Endothelial cell of umbilical vein (primary cell): Measurements from ENCODE around the gene FBXW4. TPM values are rescaled to one million over a fixed set of nuclear protein-coding genes. Genes with fewer than 3 reads are reported as not detected.

Source experiments
- BruUV-seq: library from RNA; stranded (reverse); fragments of 400-500 nt; replicated peaks from 2 replicates; lab custom pipeline; 2021; lab: Mats Ljungman, UMichigan
- CTCF ChIA-PET: fragments of 300-600, 350-600 bp; sonication (Branson Sonifier 250); formaldehyde crosslinking; loops from one replicate; lab custom pipeline; 2021; ENCODE audit warnings: antibody characterized with exemption, inconsistent platforms; lab: Charles Lee
- POLR2A ChIA-PET: fragments of 300-600, 350-600 bp; sonication (Branson Sonifier 250); formaldehyde crosslinking; loops from one replicate; lab custom pipeline; 2021; ENCODE audit warnings: antibody characterized with exemption, inconsistent platforms; lab: Charles Lee
- DNase-seq: peaks from one replicate; pipeline ENCODE4 v3.0.0-alpha.2; 2011; ENCODE audit warnings: low read depth, low spot score
- FAIRE-seq: peaks from 2 replicates; lab custom pipeline; 2011; peaks lifted over from hg19 to GRCh38; lab: Jason Lieb, UNC
- H2AFZ ChIP-seq: 2 replicates; pipeline ENCODE4 v1.6.0; 2012; ENCODE audit warnings: low read depth, low read length, control low read depth, inconsistent platforms
- H3K27ac ChIP-seq: 2 replicates; pipeline ENCODE4 v1.5.1; 2011; ENCODE audit warnings: low read depth, mild to moderate bottlenecking, control low read depth, low read length, moderate library complexity; ENCODE audit not compliant: insufficient read depth
- H3K27me3 ChIP-seq, 2 experiments: 2 replicates each; pipeline versions ENCODE4 v1.6.0 to v1.6.1; 2011; ENCODE audit warnings: low read length in 2 of 2, mixed read lengths in 1 of 2; ENCODE audit not compliant: control insufficient read depth in 2 of 2, insufficient read depth in 2 of 2
- H3K36me3 ChIP-seq, 2 experiments: 2 replicates in 1 of 2; 3 replicates in 1 of 2; pipeline ENCODE4 v1.5.1; 2011; ENCODE audit warnings: low read length in 2 of 2, mild to moderate bottlenecking in 1 of 2, moderate library complexity in 1 of 2; ENCODE audit not compliant: control insufficient read depth in 2 of 2, insufficient read depth in 2 of 2; ENCODE audit errors: extremely low read depth in 1 of 2
- H3K4me1 ChIP-seq: 3 replicates; pipeline ENCODE4 v1.5.1; 2011; ENCODE audit warnings: mild to moderate bottlenecking, low read length; ENCODE audit not compliant: control insufficient read depth, insufficient read depth; ENCODE audit errors: extremely low read depth
- H3K4me2 ChIP-seq: 2 replicates; pipeline ENCODE4 v1.6.1; 2011; ENCODE audit warnings: low read length, control low read depth, mixed read lengths; ENCODE audit not compliant: insufficient read depth
- H3K4me3 ChIP-seq, 3 experiments: fragments of 200-600 bp in 1 of 3; sonication (generic), shearing (Covaris generic) in 1 of 3; replicated peaks in 1 of 3; 2 replicates each; pipeline ENCODE4 v1.5.1; 2011 to 2016; ENCODE audit warnings: control low read depth in 3 of 3, low read length in 3 of 3, mild to moderate bottlenecking in 2 of 3, inconsistent platforms in 1 of 3, low read depth in 1 of 3, moderate library complexity in 1 of 3; ENCODE audit not compliant: insufficient read depth in 1 of 3
- H3K79me2 ChIP-seq: 2 replicates; pipeline ENCODE4 v1.6.0; 2012; ENCODE audit warnings: low read length, inconsistent platforms; ENCODE audit not compliant: control insufficient read depth, insufficient read depth
- H3K9ac ChIP-seq: replicated peaks from 2 replicates; pipeline ENCODE3; 2011; ENCODE audit warnings: low read length, control low read depth; ENCODE audit not compliant: insufficient read depth; ENCODE audit errors: extremely low read depth
- H3K9me1 ChIP-seq: replicated peaks from 3 replicates; pipeline ENCODE4 v1.6.0; 2011; ENCODE audit warnings: mild to moderate bottlenecking, low read length; ENCODE audit not compliant: control insufficient read depth, insufficient read depth; ENCODE audit errors: extremely low read depth
- H3K9me3 ChIP-seq: replicated peaks from 2 replicates; pipeline ENCODE4 v1.5.1; 2012; ENCODE audit warnings: low read length, inconsistent platforms; ENCODE audit not compliant: control insufficient read depth, insufficient read depth
- H4K20me1 ChIP-seq: replicated peaks from 2 replicates; pipeline ENCODE3; 2011; ENCODE audit warnings: mild to moderate bottlenecking, low read length; ENCODE audit not compliant: control insufficient read depth, insufficient read depth; ENCODE audit errors: extremely low read depth
- CTCF ChIP-seq, 2 donors: IDR thresholded peaks; 1 replicate in 1 of 2; 2 replicates in 1 of 2; pipeline ENCODE4 v1.5.1; 2011; ENCODE audit warnings: low read length in 2 of 2, mild to moderate bottlenecking in 2 of 2, moderate library complexity in 2 of 2, control low read depth in 1 of 2, inconsistent platforms in 1 of 2, low read depth in 1 of 2; ENCODE audit not compliant: insufficient read depth in 1 of 2; ENCODE audit errors: extremely low read depth in 1 of 2
- EZH2 ChIP-seq: IDR thresholded peaks from 2 replicates; pipeline ENCODE4 v1.6.1; 2012; ENCODE audit warnings: borderline replicate concordance, low read depth, mild to moderate bottlenecking, moderate library complexity, low read length, inconsistent platforms; ENCODE audit not compliant: severe bottlenecking
- FOS ChIP-seq: IDR thresholded peaks from 2 replicates; pipeline ENCODE4 v1.6.1; 2011; ENCODE audit warnings: mild to moderate bottlenecking, low read length, moderate library complexity, borderline replicate concordance; ENCODE audit not compliant: insufficient read depth
- MAX ChIP-seq: IDR thresholded peaks from 2 replicates; pipeline ENCODE4 v1.6.1; 2011; ENCODE audit not compliant: insufficient read depth, insufficient read length
- MYC ChIP-seq: IDR thresholded peaks from one replicate; pipeline ENCODE4 v1.6.1; 2011; ENCODE audit warnings: mild to moderate bottlenecking, low read depth, low read length
- POLR2A ChIP-seq: IDR thresholded peaks from 2 replicates; pipeline ENCODE4 v1.6.1; 2012; ENCODE audit warnings: low read depth, mild to moderate bottlenecking, control low read depth, low read length
- POLR2AphosphoS5 ChIP-seq: IDR thresholded peaks from 2 replicates; pipeline ENCODE4 v1.6.1; 2012; ENCODE audit warnings: low read depth, mild to moderate bottlenecking, control low read depth, low read length, moderate library complexity; ENCODE audit not compliant: insufficient read depth
- dilution Hi-C: fragments of 300-500 bp; cut with MboI; formaldehyde crosslinking; loops from one replicate; pipeline ENCODE4 v1.15.0; 2019; ENCODE audit warnings: low sequenced_read_pairs; ENCODE audit not compliant: extremely low pct_ligation_motif_present
- intact Hi-C: fragments of 100-400 bp; cut with micrococcal nuclease; formaldehyde crosslinking; loops from one replicate; pipeline ENCODE4 v1.10.0; 2022
- polyA plus RNA-seq, 4 experiments: library from polyadenylated mRNA; depleted of rRNA in 3 of 4; stranded (reverse) in 3 of 4; unstranded in 1 of 4; fragments of >200 nt; gene quantifications; 2 replicates each; pipeline versions ENCODE4 v1.2.1 to v1.2.3, GENCODE V29; 2011 to 2012; ENCODE audit warnings: missing spikeins in 1 of 4
- total RNA-seq: library from RNA; stranded (reverse); gene quantifications from 2 replicates; pipeline ENCODE4 v1.2.3, GENCODE V29; 2021

Gene FBXW4
- total and polyA plus RNA-seq, 2 donors (not counting 3 experiments of a cell fraction or from before 2014, with no cell fraction given): 20.8 to 21.1 TPM

GRCh38 chr10:101720606-101721230 lies 25.7 kb upstream of the FBXW4 start:
- no peak overlapping the region for H3K27ac ChIP-seq
- no peak overlapping the region for H3K9ac ChIP-seq
- no peak overlapping the region for H2AFZ ChIP-seq
- dilution Hi-C loops: no loop called here
- no peak for FAIRE-seq
- H3K79me2 ChIP-seq: no peaks in the 10 kb centered on the region
- no peaks in the 10 kb centered on the region for H3K9me1 ChIP-seq
- no peak overlapping the region for H3K4me2 ChIP-seq
- intact Hi-C loops: no loop called here
- ChIA-PET CTCF (no interaction called here), POLR2A (no interaction called here)
- TF ChIP-seq POLR2AphosphoS5: no peak
- TF ChIP-seq POLR2A: no peak
- TF ChIP-seq MAX: no peak
- no peak for TF ChIP-seq EZH2
- TF ChIP-seq FOS: no peak
- no peak for TF ChIP-seq MYC
- TF ChIP-seq CTCF (IDR thresholded peaks at IDR 0.05; ENCODE audit: extremely low read depth in 1 of 2, insufficient read depth in 1 of 2, low read depth in 1 of 2, low read length in 2 of 2): no peak
- no peak overlapping the region for H3K4me3 ChIP-seq
- H3K27me3 ChIP-seq: peaks cover 16 to 21% of the 10 kb centered on the region in 2 experiments
- no peaks in the 10 kb centered on the region for H3K36me3 ChIP-seq
- no peaks in the 10 kb centered on the region for H3K4me1 ChIP-seq
- H3K9me3 ChIP-seq: no peaks in the 10 kb centered on the region
- DNase-seq: no peak
- H4K20me1 ChIP-seq: no peaks in the 10 kb centered on the region
- BruUV-seq: no TSS peak
